Measurements from ENCODE around the gene SSH3.

The SSH3 gene

GRCh38 chr11:67349457-67349856, 46.1 kb downstream of the SSH3 start:
- no peak for DNase-seq

GRCh38 chr11:67349928-67350465, 46.7 kb downstream of the SSH3 start:
- DNase-seq: no peak

GRCh38 chr11:67351275-67352005, 48.1 kb downstream of the SSH3 start:
- no peak for DNase-seq

GRCh38 chr11:67352546-67353316, 49.4 kb downstream of the SSH3 start:
- DNase-seq: no peak

GRCh38 chr11:67353317-67354074, 50.2 kb downstream of the SSH3 start, which contains the start of gene POLD4:
POLD4 (minus strand) TSS chr11:67353546; CDS start chr11:67353399, 147 bp downstream.
- peak; percentile 77 for DNase-seq

- DNase-seq: no peak
These were observed 51.0 kb downstream of the SSH3 start for GRCh38 chr11:67354075-67355022.

- DNase-seq: no peak
These were observed 51.9 kb downstream of the SSH3 start for GRCh38 chr11:67355023-67355793.

- DNase-seq: no peak
These were observed 52.6 kb downstream of the SSH3 start for GRCh38 chr11:67355794-67356386.

- no peak for DNase-seq
These were observed 53.1 kb downstream of the SSH3 start for GRCh38 chr11:67356387-67356863.

- no peak for DNase-seq
These were observed 53.7 kb downstream of the SSH3 start for GRCh38 chr11:67356864-67357561.

GRCh38 chr11:67357831-67358670, 54.7 kb downstream of the SSH3 start:
- DNase-seq: no peak

All from NCI-H1417 treated with DMSO at 0.1 percent for 48 hours (cell line).